NCI-H2081 treated with DMSO at 0.1 percent for 48 hours (cell line): ENCODE results near the gene ATP8B2.

Experiments
- DNase-seq: peaks from one replicate; lab custom pipeline; 2025; lab: John Stamatoyannopoulos, UW

Gene ATP8B2

DNA sequence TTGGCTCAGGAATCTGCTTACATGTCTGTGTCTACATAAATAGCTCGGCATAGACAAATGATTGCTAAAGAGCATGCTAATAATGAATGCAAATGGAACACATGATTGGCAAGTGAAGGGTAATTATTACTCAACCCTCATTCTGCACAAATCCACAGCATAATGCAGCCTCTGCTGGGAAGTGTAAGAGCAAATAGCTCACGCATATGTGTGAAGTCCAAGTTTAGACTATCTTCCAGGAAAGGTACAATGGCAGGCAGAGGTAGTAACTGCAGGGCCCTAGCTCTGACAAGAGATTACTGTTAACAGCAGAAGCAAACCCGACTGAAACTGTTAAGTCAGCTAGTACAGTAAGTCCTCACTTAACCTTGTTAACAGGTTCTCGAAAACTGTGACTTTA lies 72.8 kb downstream of the ATP8B2 start:
- no peak for DNase-seq

DNA sequence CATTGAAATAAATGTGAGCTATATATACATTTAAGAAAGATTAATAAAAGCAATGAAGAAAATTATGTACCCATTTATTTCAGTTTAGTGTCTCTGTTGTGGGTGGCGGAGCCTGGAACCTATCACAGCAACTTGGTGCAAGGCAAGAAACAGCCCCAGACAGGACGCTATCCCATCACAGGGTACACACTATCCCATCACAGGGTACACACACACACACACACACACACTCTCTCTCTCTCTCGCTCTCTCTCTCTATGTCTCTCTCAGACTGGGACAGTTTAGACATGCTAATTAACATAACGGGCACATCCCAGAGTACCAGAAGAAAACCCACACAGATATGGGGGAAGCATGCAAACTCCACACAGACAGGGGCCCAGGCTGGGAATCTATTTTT lies 73.4 kb downstream of the ATP8B2 start:
- DNase-seq, result no peak

DNA sequence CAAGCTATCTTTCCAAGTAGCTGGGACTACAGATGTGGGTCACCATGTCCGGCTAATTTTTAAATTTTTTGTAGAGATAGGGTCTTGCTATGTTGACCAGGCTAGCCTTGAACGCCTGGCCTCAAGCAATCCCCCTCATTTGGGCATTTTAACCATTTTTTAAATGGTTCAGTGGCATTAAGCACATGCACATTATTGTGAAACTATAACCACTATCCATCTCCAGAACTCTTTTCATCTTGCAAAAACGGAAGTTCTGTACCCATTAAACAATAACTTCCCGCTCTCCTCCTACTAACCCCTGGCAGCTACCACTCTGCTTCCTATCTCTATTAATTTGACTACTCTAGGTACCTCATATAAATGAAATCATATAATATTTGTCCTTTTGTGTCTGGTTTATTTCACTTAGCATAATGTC lies 75.1 kb downstream of the ATP8B2 start:
- DNase-seq, result no peak
